IMR-90 (cell line): ENCODE results near the gene CCDC85B. TPM values are rescaled to one million over a fixed set of nuclear protein-coding genes. Genes with fewer than 3 reads are reported as not detected.

Experiments used
- ATAC-seq: fragments of 200-7000 bp; cut with Tn5 transposase; 2 replicates; pipeline ENCODE4 v1.9.1; 2020; ENCODE audit warnings: low read depth, mild to moderate bottlenecking, moderate library complexity
- BruUV-seq: library from RNA; stranded (reverse); fragments of 400-500 nt; replicated peaks from 2 replicates; lab custom pipeline; 2021; lab: Mats Ljungman, UMichigan
- CTCF ChIA-PET: fragments of 300-600 bp; formaldehyde crosslinking; extraction: SDS; loops from one replicate; lab custom pipeline; 2021; ENCODE audit warnings: antibody characterized with exemption; lab: Yijun Ruan, JAX
- POLR2A ChIA-PET: fragments of 300-600 bp; sonication (Branson Sonifier 250); formaldehyde crosslinking; loops from one replicate; lab custom pipeline; 2022; ENCODE audit warnings: antibody characterized with exemption; ENCODE audit not compliant: unreplicated experiment; lab: Charles Lee
- DNase-seq: peaks from one replicate; pipeline ENCODE4 v3.0.0; 2013
- H2AFZ ChIP-seq: replicated peaks from 2 replicates; pipeline ENCODE3; 2013; ENCODE audit warnings: low read length, mild to moderate bottlenecking; ENCODE audit not compliant: poor library complexity
- H2AK5ac ChIP-seq: 2 replicates; pipeline ENCODE4 v1.6.1; 2013; ENCODE audit warnings: low read depth, low read length, inconsistent platforms
- H2AK9ac ChIP-seq: replicated peaks from 2 replicates; pipeline ENCODE3; 2013; ENCODE audit warnings: mild to moderate bottlenecking, low read depth, low read length, moderate library complexity; ENCODE audit not compliant: poor library complexity
- H2BK120ac ChIP-seq: 2 replicates; pipeline ENCODE4 v1.6.1; 2013; ENCODE audit warnings: low read depth, low read length, inconsistent platforms
- H2BK15ac ChIP-seq: 3 replicates; pipeline ENCODE4 v1.6.1; 2013; ENCODE audit warnings: low read depth, low read length, inconsistent platforms
- H2BK20ac ChIP-seq: 2 replicates; pipeline ENCODE4 v1.6.1; 2013; ENCODE audit warnings: low read depth, mild to moderate bottlenecking, inconsistent platforms, low read length, moderate library complexity
- H2BK5ac ChIP-seq: 2 replicates; pipeline ENCODE4 v1.6.1; 2013; ENCODE audit warnings: mild to moderate bottlenecking, low read depth, low read length, inconsistent platforms; ENCODE audit not compliant: poor library complexity, severe bottlenecking
- H3K14ac ChIP-seq: replicated peaks from 2 replicates; pipeline ENCODE4 v1.6.1; 2013; ENCODE audit warnings: low read depth, low read length, inconsistent platforms
- H3K18ac ChIP-seq: 2 replicates; pipeline ENCODE4 v1.6.1; 2013; ENCODE audit warnings: low read depth, low read length, control low read depth
- H3K23ac ChIP-seq: 2 replicates; pipeline ENCODE4 v1.6.1; 2013; ENCODE audit warnings: low read depth, low read length, inconsistent platforms
- H3K27ac ChIP-seq: 2 replicates; pipeline ENCODE4 v1.5.1; 2013; ENCODE audit warnings: mild to moderate bottlenecking, control low read depth, low read length; ENCODE audit not compliant: insufficient read depth
- H3K27me3 ChIP-seq: 2 replicates; pipeline ENCODE4 v1.6.1; 2013; ENCODE audit warnings: low read length; ENCODE audit not compliant: control insufficient read depth, insufficient read depth
- H3K36me3 ChIP-seq: 2 replicates; pipeline ENCODE4 v1.6.1; 2013; ENCODE audit warnings: low read length, mixed read lengths; ENCODE audit not compliant: control insufficient read depth, insufficient read depth
- H3K4ac ChIP-seq: 2 replicates; pipeline ENCODE4 v1.6.1; 2013; ENCODE audit warnings: low read depth, low read length, inconsistent platforms
- H3K4me1 ChIP-seq: 2 replicates; pipeline ENCODE4 v1.6.1; 2013; ENCODE audit warnings: low read length, mixed read lengths; ENCODE audit not compliant: control insufficient read depth, insufficient read depth
- H3K4me2 ChIP-seq: 2 replicates; pipeline ENCODE4 v1.6.1; 2013; ENCODE audit warnings: low read depth, mild to moderate bottlenecking, control low read depth, low read length, moderate library complexity
- H3K4me3 ChIP-seq: 2 replicates; pipeline ENCODE4 v1.5.1; 2013; ENCODE audit warnings: low read depth, mild to moderate bottlenecking, control low read depth, low read length, moderate library complexity; ENCODE audit not compliant: insufficient read depth
- H3K56ac ChIP-seq: 2 replicates; pipeline ENCODE4 v1.6.1; 2013; ENCODE audit warnings: low read length, inconsistent platforms; ENCODE audit not compliant: insufficient read depth; ENCODE audit errors: extremely low read depth
- H3K79me1 ChIP-seq, 2 experiments: 2 replicates each; pipeline ENCODE4 v1.6.1; 2013; ENCODE audit warnings: low read length in 2 of 2, inconsistent platforms in 1 of 2, low read depth in 1 of 2
- H3K9ac ChIP-seq: 2 replicates; pipeline ENCODE4 v1.6.1; 2013; ENCODE audit warnings: low read depth, low read length, control low read depth
- H3K9me1 ChIP-seq: 2 replicates; pipeline ENCODE4 v1.6.1; 2013; ENCODE audit warnings: low read length, inconsistent platforms; ENCODE audit not compliant: insufficient read depth
- H3K9me3 ChIP-seq: 2 replicates; pipeline ENCODE4 v1.6.1; 2013; ENCODE audit warnings: low read length; ENCODE audit not compliant: control insufficient read depth, insufficient read depth
- H4K20me1 ChIP-seq: 2 replicates; pipeline ENCODE4 v1.6.1; 2013; ENCODE audit warnings: low read length, inconsistent platforms; ENCODE audit not compliant: insufficient read depth
- H4K5ac ChIP-seq: 2 replicates; pipeline ENCODE4 v1.6.1; 2013; ENCODE audit warnings: mild to moderate bottlenecking, low read depth, low read length, control low read depth
- H4K8ac ChIP-seq, 2 experiments: 2 replicates each; pipeline ENCODE4 v1.6.1; 2013; ENCODE audit warnings: low read depth in 2 of 2, low read length in 2 of 2, control low read depth in 1 of 2, inconsistent platforms in 1 of 2
- H4K91ac ChIP-seq: 2 replicates; pipeline ENCODE4 v1.6.1; 2013; ENCODE audit warnings: low read depth, low read length, inconsistent platforms; ENCODE audit not compliant: insufficient read depth
- CEBPB ChIP-seq: IDR thresholded peaks from 2 replicates; pipeline ENCODE4 v1.6.1; 2012; ENCODE audit warnings: low read depth, low read length, improper control_type of control experiment
- CHD1 ChIP-seq: IDR thresholded peaks from 2 replicates; pipeline ENCODE4 v1.6.1; 2012; ENCODE audit warnings: low read depth, low read length, improper control_type of control experiment
- ELK1 ChIP-seq: fragments of 150-350 bp; IDR thresholded peaks from 2 replicates; pipeline ENCODE4 v1.6.1; 2016; ENCODE audit warnings: low read depth, mild to moderate bottlenecking, low read length, moderate library complexity, borderline replicate concordance
- FOS ChIP-seq: fragments of 150-350 bp; IDR thresholded peaks from 2 replicates; pipeline ENCODE4 v1.6.1; 2016; ENCODE audit warnings: low read depth, low read length
- MAFK ChIP-seq: IDR thresholded peaks from 2 replicates; pipeline ENCODE4 v1.6.1; 2012; ENCODE audit warnings: low read depth, low read length, improper control_type of control experiment
- MAZ ChIP-seq: IDR thresholded peaks from 2 replicates; pipeline ENCODE4 v1.6.1; 2012; ENCODE audit warnings: low read depth, mild to moderate bottlenecking, low read length, improper control_type of control experiment, moderate library complexity, borderline replicate concordance
- MXI1 ChIP-seq: IDR thresholded peaks from 2 replicates; pipeline ENCODE4 v1.6.1; 2012; ENCODE audit warnings: low read depth, mild to moderate bottlenecking, low read length, moderate library complexity, borderline replicate concordance
- NFE2L2 ChIP-seq: fragments of 150-350 bp; IDR thresholded peaks from 2 replicates; pipeline ENCODE4 v1.6.1; 2016; ENCODE audit warnings: low read depth, mild to moderate bottlenecking, low read length
- POLR2A ChIP-seq: IDR thresholded peaks from 2 replicates; pipeline ENCODE4 v1.6.1; 2012; ENCODE audit warnings: mild to moderate bottlenecking, low read depth, low read length
- RAD21 ChIP-seq: IDR thresholded peaks from 2 replicates; pipeline ENCODE4 v1.6.1; 2012; ENCODE audit warnings: low read length, improper control_type of control experiment
- RCOR1 ChIP-seq: IDR thresholded peaks from 2 replicates; pipeline ENCODE4 v1.6.1; 2012; ENCODE audit warnings: mild to moderate bottlenecking, low read length, improper control_type of control experiment; ENCODE audit not compliant: insufficient replicate concordance
- RFX5 ChIP-seq: IDR thresholded peaks from 2 replicates; pipeline ENCODE4 v1.8.0; 2012; ENCODE audit warnings: low read depth, mild to moderate bottlenecking, low read length, moderate library complexity
- SMC3 ChIP-seq: fragments of 150-350 bp; IDR thresholded peaks from 2 replicates; pipeline ENCODE4 v1.6.1; 2016; ENCODE audit warnings: low read depth, mild to moderate bottlenecking, antibody characterized with exemption, low read length, moderate library complexity
- WGBS, 2 experiments: methylation state at CpG; one replicate each; pipeline versions ENCODE4 v1.1.5 to v1.1.7; 2013; ENCODE audit warnings: missing lambda C conversion rate in 2 of 2; ENCODE audit not compliant: insufficient read length in 1 of 2; ENCODE audit errors: extremely low coverage in 2 of 2; 5-methylcytosine and 5-hydroxymethylcytosine counted together
- dilution Hi-C: fragments of 300-500 bp; cut with HindIII; formaldehyde crosslinking; loops from one replicate; pipeline ENCODE4 v1.14.3; 2018; ENCODE audit warnings: low sequenced_read_pairs; ENCODE audit not compliant: unreplicated experiment
- in situ Hi-C: fragments of 300-500 bp; cut with MboI; formaldehyde crosslinking; loops from 3 replicates; pipeline ENCODE4 v1.14.3; 2019; ENCODE audit warnings: low sequenced_read_pairs, inconsistent platforms, mixed read lengths
- intact Hi-C: fragments of 100-400 bp; cut with micrococcal nuclease; formaldehyde crosslinking; loops from 2 replicates; pipeline ENCODE4 v1.10.0; 2022
- polyA plus RNA-seq, 3 experiments: library from polyadenylated mRNA; depleted of rRNA; stranded (reverse); fragments of >200 nt; gene quantifications; 2 replicates each; pipeline ENCODE4 v1.2.3, GENCODE V29; 2012; ENCODE audit warnings: low replicate concordance in 1 of 3
- total RNA-seq: library from RNA; depleted of rRNA; stranded (reverse); fragments of >200 nt; gene quantifications from 2 replicates; pipeline ENCODE4 v1.2.3, GENCODE V29; 2012
- TF ChIP-seq, protein P1 (sequence below): conservative IDR thresholded peaks from 2 replicates; pipeline ENCODE4 v1.5.1; 2012; ENCODE audit warnings: mild to moderate bottlenecking, low read depth, low read length, improper control_type of control experiment

CCDC85B gene
- total and polyA plus RNA-seq, 2 of the 4 experiments (the other 2 are of a cell fraction), result 17.6 to 35.4 TPM

GRCh38 chr11:65921033-65921555, 30.6 kb downstream of the CCDC85B start:
- intact Hi-C loops, result no loop called here
- CTCF ChIA-PET, result no interaction called here
- dilution Hi-C loops, result no loop called here

More at GRCh38 chr11:65921033-65921555, 30.6 kb downstream of the CCDC85B start:
- H3K9me3 ChIP-seq, result no peaks in the 10 kb centered on the region
- H2BK5ac ChIP-seq, result peak overlapping the region; percentile 85
- H3K27me3 ChIP-seq, result no peaks in the 10 kb centered on the region
- no TSS peak for BruUV-seq
- peak overlapping the region; percentile 93 for H3K27ac ChIP-seq
- H3K23ac ChIP-seq, result 0 out of 2 replicates have a peak overlapping the region, but pooled peaks have one; percentile 62
- H3K56ac ChIP-seq, result peak overlapping the region; percentile 9; the same call in 1 of the 2 replicates
- H3K79me1 ChIP-seq, result peaks cover 12 to 51% of the 10 kb centered on the region in 2 experiments
- no peak overlapping the region for H2BK15ac ChIP-seq
- POLR2A ChIA-PET, result interaction anchor here (1.1 kb wide), 1 partner anchor 30 kb away, joined by 3 read pairs; no protein-coding TSS in a partner anchor
- H2BK20ac ChIP-seq, result no peak overlapping the region
- peak overlapping the region; percentile 91; the same call in 1 of the 2 replicates for H3K4me3 ChIP-seq
- peak overlapping the region in 1 of 2 experiments; percentile 32; a peak in 1 of 4 replicates for H4K8ac ChIP-seq
- H4K20me1 ChIP-seq, result peaks cover 11% of the 10 kb centered on the region
- 80% methylated on average over 1 of the region's 12 CpGs; no CpG with 5 or more reads in 1 of the 2 experiments for WGBS, 2 experiments
- no peak overlapping the region for H3K18ac ChIP-seq
- H3K4ac ChIP-seq, result peak overlapping the region; percentile 73
- no peak for ATAC-seq
- H3K9me1 ChIP-seq, result peaks cover 16% of the 10 kb centered on the region; the same call in 1 of the 2 replicates
- in situ Hi-C loops, result no loop called here
- peak overlapping the region; percentile 66 for H2AK5ac ChIP-seq
- H2AK9ac ChIP-seq, result peak overlapping the region; percentile 98
- H3K9ac ChIP-seq, result peak overlapping the region; percentile 78
- H2BK120ac ChIP-seq, result no peak overlapping the region
- DNase-seq, result no peak
- no peak overlapping the region for H4K5ac ChIP-seq
- H3K4me2 ChIP-seq, result peak overlapping the region; percentile 84
- peak overlapping the region; percentile 70; the same call in 1 of the 2 replicates for H3K14ac ChIP-seq
- H3K36me3 ChIP-seq, result peaks cover 41% of the 10 kb centered on the region
- H3K4me1 ChIP-seq, result peaks cover 28% of the 10 kb centered on the region
- TF ChIP-seq RCOR1 (no peak), POLR2A (no peak), FOS (no peak), RAD21 (no peak), RFX5 (no peak), MXI1 (no peak), CEBPB (no peak), MAZ (no peak), MAFK (no peak), CHD1 (no peak), SMC3 (no peak), NFE2L2 (no peak), ELK1 (no peak)
- TF ChIP-seq, protein P1, sequence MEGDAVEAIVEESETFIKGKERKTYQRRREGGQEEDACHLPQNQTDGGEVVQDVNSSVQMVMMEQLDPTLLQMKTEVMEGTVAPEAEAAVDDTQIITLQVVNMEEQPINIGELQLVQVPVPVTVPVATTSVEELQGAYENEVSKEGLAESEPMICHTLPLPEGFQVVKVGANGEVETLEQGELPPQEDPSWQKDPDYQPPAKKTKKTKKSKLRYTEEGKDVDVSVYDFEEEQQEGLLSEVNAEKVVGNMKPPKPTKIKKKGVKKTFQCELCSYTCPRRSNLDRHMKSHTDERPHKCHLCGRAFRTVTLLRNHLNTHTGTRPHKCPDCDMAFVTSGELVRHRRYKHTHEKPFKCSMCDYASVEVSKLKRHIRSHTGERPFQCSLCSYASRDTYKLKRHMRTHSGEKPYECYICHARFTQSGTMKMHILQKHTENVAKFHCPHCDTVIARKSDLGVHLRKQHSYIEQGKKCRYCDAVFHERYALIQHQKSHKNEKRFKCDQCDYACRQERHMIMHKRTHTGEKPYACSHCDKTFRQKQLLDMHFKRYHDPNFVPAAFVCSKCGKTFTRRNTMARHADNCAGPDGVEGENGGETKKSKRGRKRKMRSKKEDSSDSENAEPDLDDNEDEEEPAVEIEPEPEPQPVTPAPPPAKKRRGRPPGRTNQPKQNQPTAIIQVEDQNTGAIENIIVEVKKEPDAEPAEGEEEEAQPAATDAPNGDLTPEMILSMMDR, result no peak
- H4K91ac ChIP-seq, result no peak overlapping the region
- peak overlapping the region; percentile 28 for H2AFZ ChIP-seq
